Prostate gland (tissue), 2 donors: ENCODE results near the gene TCERG1L.

ENCODE experiments used
- POLR2AphosphoS5 ChIP-seq: sonication (generic); formaldehyde crosslinking; IDR thresholded peaks from one replicate; pipeline ENCODE4 v1.6.1; 2017; ENCODE audit warnings: antibody characterized with exemption
- TF ChIP-seq, protein P1 (sequence below), 4 experiments: fragments of 200-600 bp in 2 of 4; fragments of 450-650 bp in 2 of 4; sonication (generic) in 2 of 4; IDR thresholded peaks; 1 replicate in 3 of 4; 2 replicates in 1 of 4; pipeline ENCODE4 v1.5.1; 2016 to 2019; ENCODE audit warnings: antibody characterized with exemption in 4 of 4, mild to moderate bottlenecking in 2 of 4, moderate library complexity in 2 of 4

DNA sequence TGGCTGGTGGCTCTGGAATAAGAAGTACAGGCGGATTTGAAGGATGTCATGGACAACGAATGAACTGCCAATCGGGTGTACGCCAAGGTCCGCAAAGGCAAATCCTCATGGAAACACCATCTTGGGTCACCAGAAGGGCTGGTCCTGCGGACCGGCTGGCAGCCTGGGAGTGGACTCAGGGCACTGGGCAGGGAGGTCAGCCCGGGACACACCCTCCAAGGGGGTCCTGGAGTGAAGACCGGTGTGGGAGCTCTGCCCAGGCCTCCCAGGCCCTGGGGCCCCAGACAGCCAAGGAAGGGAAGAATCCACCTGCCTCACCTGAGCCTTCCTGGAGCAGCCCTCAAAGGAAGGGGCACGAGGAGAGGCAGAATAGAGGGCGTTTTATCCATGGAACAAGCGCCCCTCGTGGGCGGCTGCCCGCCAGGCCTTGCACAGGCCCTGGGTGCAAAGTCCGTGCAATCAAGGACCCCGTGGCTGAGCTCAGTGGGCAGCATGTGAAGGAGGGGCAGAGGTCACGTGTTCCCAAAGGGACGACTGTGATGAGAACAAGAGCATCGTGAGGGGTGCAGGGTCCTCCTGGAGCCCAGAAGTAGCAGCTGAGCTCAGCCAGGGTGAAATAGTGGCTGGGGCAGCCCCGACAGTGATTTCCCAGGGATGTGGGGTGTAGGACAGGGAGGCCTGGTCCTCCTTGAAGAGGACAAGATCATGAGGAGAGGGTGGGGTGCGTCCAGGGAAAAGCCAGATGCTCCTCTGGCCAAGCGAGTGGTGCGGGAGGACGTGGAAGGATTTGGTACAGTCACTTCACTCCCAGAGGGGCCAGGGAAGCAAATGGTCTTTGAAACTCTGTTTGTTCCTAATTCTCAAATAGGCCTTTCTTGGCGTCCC lies 105.2 kb downstream of the TCERG1L start:
- TF ChIP-seq, protein P1, sequence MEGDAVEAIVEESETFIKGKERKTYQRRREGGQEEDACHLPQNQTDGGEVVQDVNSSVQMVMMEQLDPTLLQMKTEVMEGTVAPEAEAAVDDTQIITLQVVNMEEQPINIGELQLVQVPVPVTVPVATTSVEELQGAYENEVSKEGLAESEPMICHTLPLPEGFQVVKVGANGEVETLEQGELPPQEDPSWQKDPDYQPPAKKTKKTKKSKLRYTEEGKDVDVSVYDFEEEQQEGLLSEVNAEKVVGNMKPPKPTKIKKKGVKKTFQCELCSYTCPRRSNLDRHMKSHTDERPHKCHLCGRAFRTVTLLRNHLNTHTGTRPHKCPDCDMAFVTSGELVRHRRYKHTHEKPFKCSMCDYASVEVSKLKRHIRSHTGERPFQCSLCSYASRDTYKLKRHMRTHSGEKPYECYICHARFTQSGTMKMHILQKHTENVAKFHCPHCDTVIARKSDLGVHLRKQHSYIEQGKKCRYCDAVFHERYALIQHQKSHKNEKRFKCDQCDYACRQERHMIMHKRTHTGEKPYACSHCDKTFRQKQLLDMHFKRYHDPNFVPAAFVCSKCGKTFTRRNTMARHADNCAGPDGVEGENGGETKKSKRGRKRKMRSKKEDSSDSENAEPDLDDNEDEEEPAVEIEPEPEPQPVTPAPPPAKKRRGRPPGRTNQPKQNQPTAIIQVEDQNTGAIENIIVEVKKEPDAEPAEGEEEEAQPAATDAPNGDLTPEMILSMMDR (IDR thresholded peaks at IDR 0.05) = no peak
- no peak for TF ChIP-seq POLR2AphosphoS5
